Natural killer cell treated with Interleukin-12 subunit alpha and Interleukin-12 subunit beta and Interleukin-15 and Interleukin-18, amount 100 ng/mL, for 72 hours (primary cell): ENCODE measurements around the gene VSIG8. TPM values are rescaled to one million over a fixed set of nuclear protein-coding genes. Genes with fewer than 3 reads are reported as not detected.
"Not testable (repeated sequence)": the region's sequence is repeated elsewhere in the genome, so short reads cannot be mapped to it uniquely, and the experiment has no call there.

ENCODE experiments used
- ATAC-seq, 2 donors: fragments of 150-1000 bp; cut with Tn5 transposase in 1 of 2; sonication (Bioruptor Pico), chemical (Tn5 transposase) in 1 of 2; 2 replicates each; pipeline ENCODE4 v1.10.0; 2021
- DNase-seq: peaks from one replicate; pipeline ENCODE4 v3.0.0; 2022; ENCODE audit warnings: low spot score
- H3K27ac Mint-ChIP-seq, 2 donors: 1 replicate in 1 of 2; 2 replicates in 1 of 2; pipeline ENCODE4 v1.8.0; 2022; ENCODE audit warnings: mixed read lengths in 2 of 2, mild to moderate bottlenecking in 1 of 2, moderate library complexity in 1 of 2
- H3K27me3 Mint-ChIP-seq, 2 donors: 1 replicate in 1 of 2; 2 replicates in 1 of 2; pipeline ENCODE4 v1.8.0; 2022; ENCODE audit warnings: mixed read lengths in 2 of 2
- H3K36me3 Mint-ChIP-seq: one replicate; pipeline ENCODE4 v1.8.0; 2022; ENCODE audit warnings: mixed read lengths
- H3K4me1 Mint-ChIP-seq, 2 donors: 1 replicate in 1 of 2; 2 replicates in 1 of 2; pipeline ENCODE4 v1.8.0; 2022; ENCODE audit warnings: low read depth in 2 of 2, mixed read lengths in 2 of 2, mild to moderate bottlenecking in 1 of 2
- H3K4me3 Mint-ChIP-seq: one replicate; pipeline ENCODE4 v1.8.0; 2022; ENCODE audit warnings: mixed read lengths
- H3K9me3 Mint-ChIP-seq: 2 replicates; pipeline ENCODE4 v1.8.0; 2022; ENCODE audit warnings: mixed read lengths
- total RNA-seq, 2 donors: library from RNA; stranded (reverse); gene quantifications; one replicate each; pipeline ENCODE4 v1.2.3, GENCODE V29; 2022

Gene VSIG8, protein sequence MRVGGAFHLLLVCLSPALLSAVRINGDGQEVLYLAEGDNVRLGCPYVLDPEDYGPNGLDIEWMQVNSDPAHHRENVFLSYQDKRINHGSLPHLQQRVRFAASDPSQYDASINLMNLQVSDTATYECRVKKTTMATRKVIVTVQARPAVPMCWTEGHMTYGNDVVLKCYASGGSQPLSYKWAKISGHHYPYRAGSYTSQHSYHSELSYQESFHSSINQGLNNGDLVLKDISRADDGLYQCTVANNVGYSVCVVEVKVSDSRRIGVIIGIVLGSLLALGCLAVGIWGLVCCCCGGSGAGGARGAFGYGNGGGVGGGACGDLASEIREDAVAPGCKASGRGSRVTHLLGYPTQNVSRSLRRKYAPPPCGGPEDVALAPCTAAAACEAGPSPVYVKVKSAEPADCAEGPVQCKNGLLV
- not detected for total RNA-seq

DNA sequence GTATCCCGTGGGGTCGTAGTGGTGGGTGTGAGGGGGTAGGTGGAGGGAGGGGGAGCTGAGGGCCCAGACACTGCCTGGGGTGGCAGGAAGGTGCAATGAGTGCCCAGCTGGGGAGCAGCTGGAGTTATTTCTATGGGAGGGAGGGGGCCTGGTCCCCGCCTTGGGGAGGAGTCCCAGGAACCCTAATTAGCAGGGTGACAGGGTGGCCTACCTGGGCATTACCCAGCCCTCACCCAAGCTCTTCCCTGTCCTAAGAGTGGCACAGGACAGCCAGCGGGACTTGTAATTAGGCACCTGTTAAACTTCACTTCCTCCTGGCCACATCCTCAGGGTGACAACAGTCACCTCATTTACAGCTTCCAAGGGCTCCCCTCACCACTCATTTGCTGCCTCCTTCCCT is at the start of gene VSIG8:
TSS of gene VSIG8 (minus strand) at position 101 of the 400 bp plus-strand sequence. CDS start 136 bp downstream, outside the sequence.
- no peak for DNase-seq
- peaks cover 0 to 20% of the 10 kb centered on the region in 2 donors for H3K27me3 Mint-ChIP-seq
- peaks cover 9 to 10% of the 10 kb centered on the region in 2 donors for H3K4me1 Mint-ChIP-seq
- H3K4me3 Mint-ChIP-seq, result no peak within 1 kb of the TSS
- no peak for ATAC-seq
- no peaks in the 10 kb centered on the region for H3K9me3 Mint-ChIP-seq
- no peaks in the 10 kb centered on the region for H3K36me3 Mint-ChIP-seq
- H3K27ac Mint-ChIP-seq, result no peak within 1 kb of the TSS

GRCh38 chr1:159911326-159912070 is 49.0 kb upstream of the VSIG8 start:
- Mint-ChIP-seq H3K4me3 (peak overlapping the region; percentile 70), H3K9me3 (no peaks in the 10 kb centered on the region), H3K36me3 (peaks cover 5% of the 10 kb centered on the region), H3K27me3 (no peaks in the 10 kb centered on the region), H3K27ac (peak overlapping the region; percentile 88 to 91), H3K4me1 (peaks cover 37 to 49% of the 10 kb centered on the region in 2 donors)
- ATAC-seq, result no peak
- no peak for DNase-seq

GRCh38 chr1:159908031-159908940 is 45.8 kb upstream of the VSIG8 start:
- peaks cover 32 to 34% of the 10 kb centered on the region in 2 donors for H3K4me1 Mint-ChIP-seq
- H3K27ac Mint-ChIP-seq, result peak overlapping the region; percentile 26 to 73
- H3K4me3 Mint-ChIP-seq, result no peak overlapping the region

DNA sequence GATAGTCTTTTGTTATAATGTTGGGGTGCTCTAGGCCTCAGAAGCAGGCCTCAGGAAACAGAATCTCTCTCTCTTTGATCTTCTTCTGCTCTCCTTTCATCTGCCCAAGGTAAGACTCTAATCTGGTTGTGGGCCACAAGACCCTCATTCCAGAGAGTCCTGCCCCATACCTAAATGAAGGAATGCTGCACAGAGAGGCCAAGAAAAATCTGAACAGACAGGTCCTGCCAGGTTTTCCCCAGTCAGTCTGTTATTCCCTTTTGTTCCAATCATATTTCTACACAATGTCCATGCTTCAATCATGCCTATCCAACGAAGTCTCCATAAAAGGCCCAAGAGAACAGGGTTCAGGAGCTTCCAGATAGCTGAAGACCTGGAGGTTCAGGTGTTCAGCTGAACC is 44.5 kb upstream of the VSIG8 start:
- ATAC-seq (no peak), DNase-seq (no peak)
- Mint-ChIP-seq H3K36me3 (no peaks in the 10 kb centered on the region), H3K27ac (peak overlapping the region in 1 of 2 donors; percentile 80), H3K9me3 (no peaks in the 10 kb centered on the region), H3K27me3 (no peaks in the 10 kb centered on the region), H3K4me1 (peaks cover 24 to 27% of the 10 kb centered on the region in 2 donors), H3K4me3 (no peak overlapping the region)

More at GRCh38 chr1:159908031-159908940, 45.8 kb upstream of the VSIG8 start:
- no peak for DNase-seq
- no peak for ATAC-seq
- Mint-ChIP-seq H3K9me3 (no peaks in the 10 kb centered on the region), H3K36me3 (no peaks in the 10 kb centered on the region), H3K27me3 (no peaks in the 10 kb centered on the region)

- H3K4me1 Mint-ChIP-seq, H3K36me3 Mint-ChIP-seq, H3K4me3 Mint-ChIP-seq, H3K9me3 Mint-ChIP-seq, DNase-seq, H3K27me3 Mint-ChIP-seq, H3K27ac Mint-ChIP-seq, ATAC-seq: not testable (repeated sequence)
Measured at GRCh38 chr1:159904036-159904435, 41.6 kb upstream of the VSIG8 start.

- DNase-seq (no peak), ATAC-seq (no peak)
- H3K9me3 Mint-ChIP-seq, result no peaks in the 10 kb centered on the region
- H3K27me3 Mint-ChIP-seq, result no peaks in the 10 kb centered on the region
- peaks cover 0 to 4% of the 10 kb centered on the region in 2 donors for H3K4me1 Mint-ChIP-seq
- H3K4me3 Mint-ChIP-seq, result no peak overlapping the region
- H3K27ac Mint-ChIP-seq, result no peak overlapping the region
- no peaks in the 10 kb centered on the region for H3K36me3 Mint-ChIP-seq
Measured at GRCh38 chr1:159902541-159902940, 40.1 kb upstream of the VSIG8 start.

DNA sequence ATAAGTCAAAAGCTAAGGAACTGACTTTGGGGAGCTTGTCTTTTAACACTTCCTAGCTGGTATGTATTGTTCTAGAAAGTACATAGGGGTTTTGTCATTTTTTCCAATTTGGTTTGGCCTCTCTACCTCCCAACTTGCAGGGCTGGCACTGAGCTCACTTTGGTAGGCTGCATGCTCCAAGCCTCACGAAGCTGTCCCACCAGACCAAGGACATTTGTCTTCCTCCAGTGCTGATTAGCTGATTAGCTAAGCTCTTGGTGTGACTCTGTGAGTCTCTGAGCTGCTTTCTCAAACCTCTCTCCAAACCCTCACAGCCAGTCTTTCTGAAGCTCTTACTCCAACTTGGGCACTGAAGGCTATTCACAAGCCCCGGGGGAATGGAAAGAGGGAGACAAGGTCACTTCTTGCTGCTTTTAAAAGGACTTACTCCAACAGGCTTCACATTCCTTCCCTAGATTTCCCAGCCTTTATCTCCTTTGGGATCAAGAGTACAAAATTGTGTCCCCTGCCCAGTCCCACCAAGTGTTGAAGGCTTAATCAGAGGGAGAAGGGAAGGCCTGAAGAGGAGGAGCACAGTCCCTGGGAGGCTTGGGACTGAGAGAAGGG is 38.4 kb upstream of the VSIG8 start:
- no peak for DNase-seq
- Mint-ChIP-seq H3K9me3 (no peaks in the 10 kb centered on the region), H3K4me1 (peaks cover 6 to 7% of the 10 kb centered on the region in 2 donors), H3K27me3 (no peaks in the 10 kb centered on the region), H3K27ac (no peak overlapping the region), H3K36me3 (no peaks in the 10 kb centered on the region), H3K4me3 (no peak overlapping the region)
- ATAC-seq, result no peak

DNA sequence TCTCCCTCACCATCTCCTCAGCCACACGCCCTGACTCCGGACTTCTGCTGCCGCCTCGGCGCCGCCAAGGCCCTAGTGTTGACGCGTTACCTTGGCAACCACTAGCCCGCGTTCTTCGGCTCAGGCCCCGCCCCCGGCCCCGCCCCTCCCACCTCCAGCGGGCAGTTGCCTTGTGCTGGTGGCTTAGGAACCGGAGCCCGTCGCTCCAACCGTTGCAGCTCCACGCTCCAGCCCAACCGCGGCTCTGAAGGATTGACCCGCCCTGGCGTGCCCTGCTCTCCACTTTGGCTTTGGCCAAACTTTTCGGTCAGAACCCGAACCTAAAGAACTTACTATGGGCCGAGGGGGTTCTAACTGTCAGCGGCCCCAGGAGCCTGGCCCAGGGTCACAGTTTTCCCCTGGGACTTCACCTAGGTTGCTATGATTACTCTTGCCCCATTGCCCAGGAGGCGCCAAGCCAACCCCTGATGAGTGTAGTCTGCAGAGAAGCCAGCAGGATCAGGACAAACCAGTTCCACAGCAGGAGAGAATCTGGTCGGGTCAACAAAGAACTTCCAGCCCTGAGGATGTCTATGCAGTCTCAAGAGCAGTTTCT is 37.7 kb upstream of the VSIG8 start, which contains the start of gene CFAP45:
TSS of gene CFAP45 (minus strand) at position 80 of the 595 bp plus-strand sequence. CDS start at position 13, 67 bp downstream.
- peaks cover 6 to 7% of the 10 kb centered on the region in 2 donors for H3K4me1 Mint-ChIP-seq
- no peaks in the 10 kb centered on the region for H3K27me3 Mint-ChIP-seq
- H3K9me3 Mint-ChIP-seq, result no peaks in the 10 kb centered on the region
- no peak within 1 kb of the TSS for H3K4me3 Mint-ChIP-seq
- DNase-seq, result no peak
- ATAC-seq, result peak; percentile 71 to 74
- no peaks in the 10 kb centered on the region for H3K36me3 Mint-ChIP-seq
- no peak within 1 kb of the TSS for H3K27ac Mint-ChIP-seq

GRCh38 chr1:159899634-159900033 is 37.2 kb upstream of the VSIG8 start:
- DNase-seq, H3K4me3 Mint-ChIP-seq, H3K27me3 Mint-ChIP-seq, H3K36me3 Mint-ChIP-seq, H3K4me1 Mint-ChIP-seq, H3K27ac Mint-ChIP-seq, H3K9me3 Mint-ChIP-seq: not testable (repeated sequence)
- peak in 1 of 2 donors; percentile 8 for ATAC-seq

GRCh38 chr1:159898527-159898926 is 36.1 kb upstream of the VSIG8 start:
- no peak for ATAC-seq

DNA sequence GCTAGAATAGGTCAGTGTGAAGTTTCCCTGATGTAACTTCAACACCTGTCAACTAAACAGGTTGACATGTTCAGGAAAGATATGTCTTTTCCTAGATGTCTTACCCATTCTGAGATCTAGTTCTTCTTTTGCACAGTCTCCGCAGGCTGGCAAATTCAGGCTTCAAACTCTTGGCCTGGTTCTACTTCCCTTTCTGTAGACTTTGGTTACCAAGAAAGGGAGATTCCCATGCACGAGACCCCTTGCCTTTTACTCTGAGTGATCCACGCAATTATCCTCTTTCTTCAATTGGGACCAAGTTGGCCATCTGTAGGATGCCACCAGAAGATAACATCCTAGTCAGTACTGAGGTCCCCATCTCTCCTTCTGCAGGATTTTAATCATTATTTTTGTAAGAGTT is 35.5 kb upstream of the VSIG8 start:
- H3K4me1 Mint-ChIP-seq, result peaks cover 6 to 7% of the 10 kb centered on the region in 2 donors
- H3K36me3 Mint-ChIP-seq, result no peaks in the 10 kb centered on the region
- no peak overlapping the region for H3K4me3 Mint-ChIP-seq
- H3K27ac Mint-ChIP-seq, result no peak overlapping the region
- DNase-seq (no peak), ATAC-seq (no peak)
- H3K27me3 Mint-ChIP-seq, result no peaks in the 10 kb centered on the region
- H3K9me3 Mint-ChIP-seq, result no peaks in the 10 kb centered on the region

More at GRCh38 chr1:159898527-159898926, 36.1 kb upstream of the VSIG8 start:
- H3K27ac Mint-ChIP-seq, result no peak overlapping the region
- no peaks in the 10 kb centered on the region for H3K9me3 Mint-ChIP-seq
- no peak overlapping the region for H3K4me3 Mint-ChIP-seq
- no peak for DNase-seq
- peaks cover 6 to 7% of the 10 kb centered on the region in 2 donors for H3K4me1 Mint-ChIP-seq
- no peaks in the 10 kb centered on the region for H3K27me3 Mint-ChIP-seq
- no peaks in the 10 kb centered on the region for H3K36me3 Mint-ChIP-seq

- no peaks in the 10 kb centered on the region for H3K36me3 Mint-ChIP-seq
- no peaks in the 10 kb centered on the region for H3K27me3 Mint-ChIP-seq
- no peak overlapping the region for H3K27ac Mint-ChIP-seq
- H3K4me1 Mint-ChIP-seq, result peaks cover 8 to 9% of the 10 kb centered on the region in 2 donors
- H3K9me3 Mint-ChIP-seq, result no peaks in the 10 kb centered on the region
- ATAC-seq (no peak), DNase-seq (no peak)
- no peak overlapping the region for H3K4me3 Mint-ChIP-seq
Measured at GRCh38 chr1:159896546-159896930, 34.1 kb upstream of the VSIG8 start.
